ENCODE results near the gene GLUD1.

Gene GLUD1

DNA sequence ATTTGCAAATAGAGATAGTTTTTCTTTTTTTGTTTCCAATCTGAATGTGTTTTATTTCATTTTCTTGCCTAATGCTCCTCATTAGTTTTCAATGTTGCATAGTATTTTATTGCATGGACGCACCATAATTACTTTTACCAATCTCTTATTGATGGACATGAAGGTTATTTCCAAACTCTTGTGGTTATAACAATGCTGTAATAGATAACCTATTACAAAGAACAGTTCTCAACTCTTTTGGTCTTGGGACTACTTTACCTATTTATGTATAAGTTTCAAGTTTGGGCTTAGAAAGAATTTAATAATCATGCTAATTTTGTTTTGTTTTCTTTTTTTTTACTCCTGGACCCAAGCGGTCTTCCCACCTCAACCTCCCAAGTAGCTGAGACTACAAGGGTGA is 7.4 kb upstream of the GLUD1 start:
- no peak for DNase-seq (ENCODE audit: low spot score)
- TF ChIP-seq, protein P1, sequence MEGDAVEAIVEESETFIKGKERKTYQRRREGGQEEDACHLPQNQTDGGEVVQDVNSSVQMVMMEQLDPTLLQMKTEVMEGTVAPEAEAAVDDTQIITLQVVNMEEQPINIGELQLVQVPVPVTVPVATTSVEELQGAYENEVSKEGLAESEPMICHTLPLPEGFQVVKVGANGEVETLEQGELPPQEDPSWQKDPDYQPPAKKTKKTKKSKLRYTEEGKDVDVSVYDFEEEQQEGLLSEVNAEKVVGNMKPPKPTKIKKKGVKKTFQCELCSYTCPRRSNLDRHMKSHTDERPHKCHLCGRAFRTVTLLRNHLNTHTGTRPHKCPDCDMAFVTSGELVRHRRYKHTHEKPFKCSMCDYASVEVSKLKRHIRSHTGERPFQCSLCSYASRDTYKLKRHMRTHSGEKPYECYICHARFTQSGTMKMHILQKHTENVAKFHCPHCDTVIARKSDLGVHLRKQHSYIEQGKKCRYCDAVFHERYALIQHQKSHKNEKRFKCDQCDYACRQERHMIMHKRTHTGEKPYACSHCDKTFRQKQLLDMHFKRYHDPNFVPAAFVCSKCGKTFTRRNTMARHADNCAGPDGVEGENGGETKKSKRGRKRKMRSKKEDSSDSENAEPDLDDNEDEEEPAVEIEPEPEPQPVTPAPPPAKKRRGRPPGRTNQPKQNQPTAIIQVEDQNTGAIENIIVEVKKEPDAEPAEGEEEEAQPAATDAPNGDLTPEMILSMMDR (IDR thresholded peaks at IDR 0.05; ENCODE audit: extremely low read depth, missing control alignments), result no peak

DNA sequence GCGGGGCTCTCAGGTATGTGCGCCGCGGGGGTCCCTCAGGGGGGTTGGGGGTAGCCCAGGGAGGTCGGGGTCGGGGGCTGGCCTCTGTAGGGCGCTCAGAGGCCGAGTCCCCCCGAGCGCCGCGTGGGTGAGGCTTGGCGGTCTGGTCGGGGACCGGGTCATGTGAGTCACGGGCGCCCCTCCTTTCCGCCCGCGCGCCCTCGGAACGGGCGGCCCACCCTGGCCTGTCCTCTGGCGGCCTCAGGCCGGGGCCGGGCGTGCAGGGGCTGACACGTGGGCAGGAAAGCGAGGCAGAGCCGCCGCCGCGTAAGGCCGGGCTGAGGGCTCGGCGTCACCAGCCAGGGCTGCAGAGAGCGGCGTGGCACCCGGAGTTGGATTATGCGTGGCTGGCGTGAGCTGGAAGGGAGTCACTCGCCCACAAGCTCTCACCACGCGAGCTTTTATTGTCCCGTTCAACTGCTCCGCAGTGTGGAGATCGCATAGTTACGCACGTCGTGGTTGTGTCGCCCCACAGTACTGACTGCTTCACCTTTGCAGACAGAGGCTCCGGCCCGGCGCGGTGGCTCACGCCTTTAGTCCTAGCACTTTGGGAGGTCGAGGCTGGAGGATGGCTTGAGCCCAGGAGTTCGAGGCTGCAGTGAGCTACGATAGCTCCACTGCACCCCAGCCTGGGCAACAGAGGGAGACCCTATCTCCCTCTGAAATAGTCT is 748 bp upstream of the GLUD1 start:
- peak; percentile 84 for DNase-seq (ENCODE audit: low spot score)

DNA sequence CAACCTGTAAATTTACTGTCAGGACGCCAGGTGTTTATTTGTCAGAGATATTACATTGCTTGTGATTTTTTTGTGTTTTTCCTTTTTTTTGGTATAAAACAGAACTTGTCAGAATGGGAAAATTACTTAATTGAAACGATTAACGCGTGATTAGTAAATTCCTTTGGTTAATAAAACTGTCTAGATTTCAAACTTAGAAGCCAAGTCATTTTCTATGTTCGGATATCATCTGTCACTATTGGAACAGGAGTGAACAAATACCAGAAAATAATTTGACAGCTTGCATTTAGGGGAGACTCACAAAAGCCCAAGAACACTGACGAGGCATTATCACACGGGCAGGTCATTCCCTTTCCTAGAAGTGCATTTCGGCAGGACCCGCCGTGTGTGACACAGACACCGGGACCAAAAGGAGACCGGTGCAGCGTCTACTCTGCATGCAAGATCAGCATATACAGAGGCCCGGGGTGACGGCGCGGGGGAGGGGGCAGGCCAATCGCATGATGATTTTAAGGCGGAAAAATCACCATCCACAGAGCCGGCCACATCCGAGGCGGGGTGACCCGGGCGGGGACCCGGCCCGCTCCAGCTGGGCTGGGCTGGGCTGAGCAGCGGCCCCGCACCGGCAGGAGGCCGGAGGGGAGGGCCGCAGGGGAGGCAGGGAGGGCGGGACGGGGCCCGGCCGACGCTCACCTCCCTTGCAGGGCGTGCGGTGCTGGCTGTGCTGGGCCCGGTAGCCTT is 841 bp downstream of the GLUD1 start:
- DNase-seq (ENCODE audit: low spot score), result peak; percentile 63
- TF ChIP-seq, protein P1 (IDR thresholded peaks at IDR 0.05; ENCODE audit: extremely low read depth, missing control alignments), result no peak

More for the DNA sequence above, 748 bp upstream of the GLUD1 start:
- TF ChIP-seq, protein P1 (IDR thresholded peaks at IDR 0.05; ENCODE audit: extremely low read depth, missing control alignments), result no peak

DNA sequence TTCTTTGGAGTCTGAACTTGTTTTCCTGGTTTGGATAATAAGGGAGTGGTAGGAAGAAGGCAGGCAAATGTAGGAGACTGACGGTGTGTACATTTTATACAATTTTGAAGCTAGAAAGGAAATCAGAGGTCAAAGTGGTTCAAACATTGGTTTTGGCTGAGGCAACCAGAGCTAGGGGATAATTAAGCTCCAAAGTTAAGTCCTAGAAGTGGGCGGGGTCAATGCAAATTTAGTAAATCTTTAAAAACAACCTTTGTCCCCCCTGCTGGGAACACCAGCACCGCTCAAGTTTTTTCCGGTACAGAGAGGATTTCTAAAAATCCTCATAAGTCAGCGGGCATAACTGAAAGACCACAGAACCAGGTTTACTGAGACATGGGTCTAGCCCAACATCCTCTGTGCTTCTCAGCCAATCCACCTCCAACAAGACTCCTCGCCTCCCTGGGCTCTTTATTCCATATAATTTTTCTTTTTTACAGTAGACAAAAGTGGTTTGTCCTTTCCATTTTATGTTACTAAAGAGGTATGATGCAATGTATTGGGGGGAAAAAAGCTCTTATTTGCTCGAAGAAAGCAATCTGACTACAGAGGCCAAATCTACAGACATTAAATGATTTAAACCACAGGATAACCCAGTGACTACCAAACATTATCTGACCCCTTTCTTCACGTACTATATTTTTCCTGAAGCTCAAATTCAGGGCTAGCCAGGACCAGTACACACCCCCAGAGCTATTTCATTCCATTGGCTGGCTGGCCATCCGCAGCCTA is 1.6 kb downstream of the GLUD1 start:
- peak; percentile 39 for DNase-seq (ENCODE audit: low spot score)
- TF ChIP-seq, protein P1 (IDR thresholded peaks at IDR 0.05; ENCODE audit: extremely low read depth, missing control alignments), result no peak

DNA sequence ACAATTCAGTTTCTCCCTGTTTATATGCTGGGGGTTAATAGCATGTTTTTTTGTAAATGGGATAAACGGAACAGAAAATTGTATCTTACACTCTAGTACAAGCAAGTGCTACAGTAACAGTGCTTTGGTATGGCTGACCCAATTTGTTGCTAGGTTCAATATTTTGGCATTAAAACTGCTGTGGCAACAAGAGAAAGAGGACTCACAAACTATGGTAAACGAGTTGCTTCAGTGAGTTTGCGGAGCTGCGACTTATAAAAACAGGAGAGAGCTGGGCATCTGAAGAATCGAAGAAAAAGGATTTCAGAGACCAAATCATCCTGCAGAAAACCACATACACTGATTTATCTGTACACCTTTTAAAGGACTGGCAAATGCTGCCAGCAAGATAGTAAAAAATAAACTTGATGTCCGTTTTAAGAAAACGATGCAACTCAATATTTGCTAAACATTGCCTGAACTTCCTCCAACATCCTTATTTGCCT is 2.2 kb downstream of the GLUD1 start:
- DNase-seq (ENCODE audit: low spot score), result no peak
- TF ChIP-seq, protein P1 (IDR thresholded peaks at IDR 0.05; ENCODE audit: extremely low read depth, missing control alignments), result no peak

DNA sequence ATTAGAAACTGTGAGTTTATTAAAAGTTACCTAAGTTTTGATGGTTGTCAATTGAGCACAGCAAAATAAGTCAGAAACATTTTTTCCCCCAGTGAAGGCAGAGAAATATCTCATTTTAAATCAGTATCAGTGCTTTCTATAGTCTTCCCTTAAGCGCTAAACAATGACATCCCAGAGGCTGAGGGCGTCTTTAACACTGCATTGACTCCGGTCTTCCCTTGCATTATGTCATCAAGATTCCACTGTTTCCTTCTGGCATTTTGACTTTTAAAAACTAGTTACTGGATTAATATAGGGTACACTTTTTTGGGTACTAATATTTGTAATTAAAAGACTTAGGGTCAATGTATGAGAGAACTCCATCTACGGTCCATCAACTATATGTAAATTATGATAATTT is 3.9 kb downstream of the GLUD1 start:
- DNase-seq (ENCODE audit: low spot score), result no peak
- TF ChIP-seq, protein P1 (IDR thresholded peaks at IDR 0.05; ENCODE audit: extremely low read depth, missing control alignments), result no peak

Data from GM20000 (cell line).